ENCODE data around the gene VAC14.

Gene VAC14

GRCh38 chr16:70662991-70663523 is 137.9 kb downstream of the VAC14 start:
- no peak for DNase-seq (ENCODE audit: low read depth in 2 of 2)

- no peak for DNase-seq (ENCODE audit: low read depth in 2 of 2)
Measured at GRCh38 chr16:70661918-70662641, 138.9 kb downstream of the VAC14 start.

GRCh38 chr16:70661534-70661917 is 139.4 kb downstream of the VAC14 start:
- DNase-seq (ENCODE audit: low read depth in 2 of 2) = no peak

- no peak for DNase-seq (ENCODE audit: low read depth in 2 of 2)
Measured at GRCh38 chr16:70660672-70661350, 140.1 kb downstream of the VAC14 start.

- DNase-seq (ENCODE audit: low read depth in 2 of 2) = no peak
Measured at GRCh38 chr16:70659953-70660671, 140.8 kb downstream of the VAC14 start.

GRCh38 chr16:70659546-70659945 is 141.4 kb downstream of the VAC14 start:
- DNase-seq (ENCODE audit: low read depth in 2 of 2) = no peak

- no peak for DNase-seq (ENCODE audit: low read depth in 2 of 2)
Measured at GRCh38 chr16:70658921-70659320, 142.0 kb downstream of the VAC14 start.

GRCh38 chr16:70657956-70658355 is 143.0 kb downstream of the VAC14 start:
- DNase-seq (ENCODE audit: low read depth in 2 of 2) = no peak

GRCh38 chr16:70656712-70657263 is 144.2 kb downstream of the VAC14 start:
- no peak for DNase-seq (ENCODE audit: low read depth in 2 of 2)

GRCh38 chr16:70656065-70656711 is 144.8 kb downstream of the VAC14 start:
- DNase-seq (ENCODE audit: low read depth in 2 of 2) = no peak

GRCh38 chr16:70653809-70654771 is 146.9 kb downstream of the VAC14 start:
- peak; percentile 54 to 77 for DNase-seq (ENCODE audit: low read depth in 2 of 2)

- DNase-seq (ENCODE audit: low read depth in 2 of 2) = no peak
Measured at GRCh38 chr16:70653406-70653805, 147.6 kb downstream of the VAC14 start.

- no peak for DNase-seq (ENCODE audit: low read depth in 2 of 2)
Measured at GRCh38 chr16:70652322-70652721, 148.6 kb downstream of the VAC14 start.

GRCh38 chr16:70651524-70651923 is 149.4 kb downstream of the VAC14 start:
- no peak for DNase-seq (ENCODE audit: low read depth in 2 of 2)

- DNase-seq (ENCODE audit: low read depth in 2 of 2) = no peak
Measured at GRCh38 chr16:70650216-70650615, 150.7 kb downstream of the VAC14 start.

GRCh38 chr16:70649300-70649699 is 151.7 kb downstream of the VAC14 start:
- no peak for DNase-seq (ENCODE audit: low read depth in 2 of 2)

GRCh38 chr16:70648606-70649005 is 152.4 kb downstream of the VAC14 start:
- no peak for DNase-seq (ENCODE audit: low read depth in 2 of 2)

- DNase-seq (ENCODE audit: low read depth in 2 of 2) = no peak
Measured at GRCh38 chr16:70647441-70648359, 153.3 kb downstream of the VAC14 start.

Measured in stimulated activated CD4-positive, alpha-beta T cell treated with anti-CD3 and anti-CD28 coated beads, Interleukin-1b, Interleukin-23, amount 100 ng/mL, for 1 hour (primary cell).